ENCODE measurements around the gene ROBO2.

The ROBO2 gene

DNA sequence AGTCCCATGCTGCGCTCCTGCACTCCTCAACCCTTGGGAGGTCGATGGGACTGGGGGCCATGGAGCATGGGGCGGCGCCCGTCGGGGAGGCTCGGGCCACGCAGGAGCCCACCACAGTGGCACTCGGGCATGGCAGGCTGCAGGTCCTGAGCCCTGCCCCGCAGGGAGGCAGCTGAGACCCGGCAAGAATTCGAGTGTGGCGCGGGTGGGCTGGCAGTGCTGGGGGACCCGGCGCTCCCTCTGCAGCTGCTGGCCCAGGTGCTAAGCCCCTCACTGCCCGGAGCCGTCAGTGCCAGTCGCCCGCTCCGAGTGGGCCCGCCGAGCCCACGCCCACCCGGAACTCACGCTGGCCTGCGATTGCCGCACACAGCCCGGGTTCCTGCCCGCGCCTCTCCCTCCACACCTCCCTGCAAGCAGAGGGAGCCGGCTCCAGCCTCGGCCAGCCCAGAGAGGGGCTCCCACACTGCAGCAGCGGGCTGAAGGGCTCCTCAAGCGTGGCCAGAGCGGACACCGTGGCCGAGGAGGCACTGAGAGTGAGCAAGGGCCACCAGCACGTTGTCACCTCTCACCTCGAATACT is 200.3 kb downstream of the ROBO2 start:
- no peak overlapping the region for H3K4me3 ChIP-seq (ENCODE audit: low read depth, low read length)
- DNase-seq (ENCODE audit: low read depth): no peak

DNA sequence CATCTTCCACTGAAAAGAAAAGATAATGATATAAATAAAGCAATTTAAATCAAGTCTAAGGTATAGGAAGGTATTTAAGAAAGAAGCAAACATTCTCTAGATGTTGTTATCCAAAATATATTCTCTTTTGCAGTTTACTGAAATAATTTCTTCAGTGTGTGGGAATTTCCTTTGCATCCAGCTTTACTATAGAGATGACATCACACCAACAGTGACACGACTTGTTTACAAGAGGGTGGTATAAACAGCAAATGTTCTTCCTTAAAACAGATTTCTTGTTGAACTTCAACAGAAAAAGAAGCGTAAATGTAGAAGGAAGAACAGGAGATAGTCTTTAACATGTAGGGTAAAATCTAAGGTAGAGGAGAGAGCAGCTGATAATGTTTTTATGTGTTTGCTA is 202.5 kb downstream of the ROBO2 start:
- no peak for DNase-seq (ENCODE audit: low read depth)
- H3K4me3 ChIP-seq (ENCODE audit: low read depth, low read length): no peak overlapping the region

DNA sequence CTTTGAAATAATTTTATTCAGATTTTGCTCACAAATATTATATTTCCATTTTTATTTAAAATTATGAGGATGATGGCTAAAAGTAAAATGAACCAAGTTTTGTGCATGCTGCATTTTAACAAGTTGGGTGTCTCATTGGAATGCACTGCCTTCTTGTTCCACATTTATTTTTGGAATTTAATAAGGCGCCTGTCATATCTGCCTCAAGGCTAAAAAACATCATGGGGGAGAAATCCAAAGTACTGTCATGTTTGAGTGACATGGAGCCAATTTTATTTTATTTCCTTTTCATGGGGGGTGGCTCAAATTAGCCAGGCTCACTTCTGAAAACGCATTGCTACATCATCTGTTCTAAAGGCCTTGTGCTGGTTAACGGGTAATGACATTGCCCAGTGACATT is 205.1 kb downstream of the ROBO2 start:
- no peak for DNase-seq (ENCODE audit: low read depth)
- H3K4me3 ChIP-seq (ENCODE audit: low read depth, low read length): no peak overlapping the region

DNA sequence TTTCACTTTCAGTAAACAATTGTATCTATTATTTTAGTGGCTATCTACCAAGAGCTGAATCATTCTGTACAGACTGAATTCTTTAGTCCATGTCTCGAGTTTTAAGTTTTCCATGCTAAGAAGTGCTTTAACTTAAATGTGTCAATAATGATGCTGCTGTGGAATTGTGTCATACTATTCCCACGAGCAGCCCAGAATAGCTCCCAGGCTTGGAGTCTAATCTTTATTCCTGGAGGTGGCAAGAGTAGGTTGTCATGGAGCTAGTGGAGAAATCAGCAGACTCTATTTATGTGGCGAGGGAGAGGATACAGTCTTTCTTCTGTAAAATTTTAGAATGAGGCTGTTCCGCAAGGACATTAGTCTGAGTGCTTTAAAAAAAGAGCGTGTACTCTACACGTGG is 207.2 kb downstream of the ROBO2 start:
- H3K4me3 ChIP-seq (ENCODE audit: low read depth, low read length): no peak overlapping the region
- no peak for DNase-seq (ENCODE audit: low read depth)

DNA sequence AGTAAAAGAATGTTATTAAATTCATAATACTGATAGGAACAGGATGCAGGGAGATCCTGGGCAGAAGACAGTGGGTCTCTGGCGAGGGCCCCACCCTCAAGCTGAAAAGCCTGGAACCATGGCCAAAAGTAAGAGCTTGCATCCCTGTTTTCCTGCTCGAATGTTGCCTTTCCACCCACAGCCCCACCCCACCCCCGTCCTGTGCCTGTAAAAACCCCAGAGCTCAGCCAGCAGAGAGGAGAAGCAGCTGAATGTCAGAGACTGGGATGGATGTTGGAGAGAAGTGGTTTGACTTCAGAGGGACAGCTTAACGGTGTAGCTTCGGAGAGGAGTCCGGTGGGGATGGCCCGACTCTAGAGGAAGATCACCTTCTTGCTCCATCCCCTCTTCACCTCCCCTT is 207.9 kb downstream of the ROBO2 start:
- no peak for DNase-seq (ENCODE audit: low read depth)
- H3K4me3 ChIP-seq (ENCODE audit: low read depth, low read length): no peak overlapping the region

DNA sequence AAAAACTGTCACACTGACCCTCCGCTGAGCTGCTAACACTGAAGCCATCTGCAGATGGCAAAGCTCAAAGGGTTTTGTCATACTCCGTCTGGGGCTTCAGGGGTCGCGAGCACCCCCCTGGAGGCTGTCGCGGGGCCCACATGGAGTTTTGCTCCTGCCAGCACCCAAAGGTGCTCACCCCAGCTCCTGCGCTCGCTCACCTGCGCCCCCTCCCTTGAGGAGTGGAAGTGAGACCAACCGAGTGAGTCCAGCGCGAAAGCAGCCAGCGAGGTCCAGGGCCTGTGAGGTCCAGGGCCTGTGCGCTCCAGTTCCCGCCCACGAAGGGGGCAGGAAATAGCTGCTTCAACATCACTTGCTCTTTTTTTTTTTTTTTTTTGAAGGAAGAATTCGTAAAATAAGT is 208.5 kb downstream of the ROBO2 start:
- DNase-seq (ENCODE audit: low read depth): no peak
- H3K4me3 ChIP-seq (ENCODE audit: low read depth, low read length): no peak overlapping the region

DNA sequence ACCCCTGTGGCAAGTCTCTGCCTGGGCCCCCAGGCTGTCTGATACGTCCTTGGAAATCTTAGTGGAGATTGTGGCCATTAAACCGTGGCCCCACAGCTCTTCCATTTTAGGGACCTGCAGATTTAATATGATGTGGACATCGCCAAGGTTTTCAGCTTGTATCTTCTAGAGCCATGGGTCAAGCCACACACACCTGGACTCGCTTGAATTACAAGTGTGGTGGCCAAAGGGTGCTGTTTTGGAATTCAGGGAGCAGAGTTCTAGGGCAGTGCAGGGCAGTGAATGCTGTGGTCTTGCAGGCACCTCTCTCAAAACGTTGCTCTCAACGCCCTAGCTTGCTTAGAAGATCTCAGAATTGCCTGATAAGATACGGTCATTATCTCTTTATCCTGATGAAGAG is 211.2 kb downstream of the ROBO2 start:
- DNase-seq (ENCODE audit: low read depth): no peak
- no peak overlapping the region for H3K4me3 ChIP-seq (ENCODE audit: low read depth, low read length)

DNA sequence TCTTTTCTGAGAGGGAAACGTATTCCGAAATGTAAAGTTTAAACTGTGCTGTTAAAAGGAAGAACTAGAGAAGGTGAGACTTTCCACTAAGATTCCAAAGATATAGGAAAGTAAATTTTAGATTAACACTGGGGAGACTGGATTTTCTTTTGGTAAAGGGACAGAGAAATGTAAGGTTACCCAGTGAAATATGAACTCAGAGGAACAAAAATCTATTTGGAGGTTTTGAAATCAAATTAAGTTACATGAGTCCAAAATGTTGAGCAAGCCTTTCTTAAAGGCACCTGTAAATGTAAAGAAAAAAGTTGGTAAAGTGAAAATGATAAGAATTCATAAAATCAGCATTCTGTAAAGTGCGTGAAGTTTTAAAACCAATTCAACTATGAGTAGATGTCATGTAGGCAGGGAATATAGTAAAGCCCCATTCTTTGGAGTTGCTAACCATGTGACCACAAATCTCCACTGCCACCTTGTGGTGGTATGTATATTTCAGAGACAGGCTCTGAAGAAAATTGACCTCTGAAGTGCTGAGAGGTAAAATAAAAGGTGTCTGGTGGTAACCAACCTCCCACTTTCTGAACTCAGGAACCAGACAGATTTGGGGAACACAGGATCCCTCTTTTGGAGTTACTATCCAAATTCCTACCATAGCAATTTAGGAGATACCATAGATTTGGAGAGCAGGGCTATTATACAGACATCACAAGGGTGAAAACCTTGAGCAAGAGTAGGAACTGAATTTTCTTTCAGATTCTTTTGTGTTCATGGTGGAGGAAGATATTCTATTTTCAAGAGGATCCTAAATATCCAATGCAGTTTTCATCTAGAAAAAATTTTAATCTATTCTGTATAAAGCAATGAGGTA is 215.3 kb downstream of the ROBO2 start:
- no peak overlapping the region for H3K4me3 ChIP-seq (ENCODE audit: low read depth, low read length)
- DNase-seq (ENCODE audit: low read depth): peak; percentile 16

DNA sequence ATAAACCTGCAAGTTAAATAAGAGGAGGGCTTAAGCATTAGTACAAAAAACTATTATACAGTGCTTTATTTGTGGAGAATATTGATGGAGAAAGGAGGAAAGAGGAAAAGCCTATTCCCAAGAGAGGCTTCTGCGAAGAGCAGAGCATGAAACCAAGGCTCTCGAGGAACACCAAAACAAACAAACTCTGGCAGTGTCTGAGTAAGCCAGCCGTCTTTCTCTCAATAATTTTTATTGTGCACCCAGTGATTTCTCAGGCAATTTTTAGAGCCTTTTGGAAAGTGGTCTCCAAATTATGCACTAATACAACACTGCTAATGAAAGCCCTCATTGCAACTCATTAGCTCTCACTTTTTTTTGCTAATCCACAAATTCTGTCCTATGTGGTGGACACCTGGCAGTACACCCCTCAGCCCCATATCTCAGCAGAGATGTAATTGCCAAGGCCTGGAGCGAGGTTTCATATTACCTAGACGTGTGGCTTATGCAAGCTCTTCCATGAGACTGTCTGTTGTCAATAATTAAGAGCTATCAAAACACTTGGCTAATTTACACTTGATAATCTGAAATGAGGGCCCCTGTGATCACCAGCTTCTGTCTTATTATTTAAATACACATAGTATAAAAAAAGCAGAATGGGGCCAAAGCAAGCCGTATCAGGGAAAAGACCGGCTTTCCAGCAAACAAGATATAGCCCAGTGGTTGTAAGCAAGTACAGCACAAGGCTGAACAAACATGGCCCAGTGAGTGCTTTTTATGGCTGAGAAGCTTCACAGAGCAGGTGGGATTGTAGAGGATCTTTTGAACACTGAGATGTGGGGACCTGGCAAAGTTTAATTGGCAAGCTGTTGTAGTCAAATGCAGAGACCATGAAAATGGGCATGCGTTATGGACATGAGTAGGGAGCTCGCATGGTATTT is 216.9 kb downstream of the ROBO2 start:
- no peak for DNase-seq (ENCODE audit: low read depth)
- no peak overlapping the region for H3K4me3 ChIP-seq (ENCODE audit: low read depth, low read length)

DNA sequence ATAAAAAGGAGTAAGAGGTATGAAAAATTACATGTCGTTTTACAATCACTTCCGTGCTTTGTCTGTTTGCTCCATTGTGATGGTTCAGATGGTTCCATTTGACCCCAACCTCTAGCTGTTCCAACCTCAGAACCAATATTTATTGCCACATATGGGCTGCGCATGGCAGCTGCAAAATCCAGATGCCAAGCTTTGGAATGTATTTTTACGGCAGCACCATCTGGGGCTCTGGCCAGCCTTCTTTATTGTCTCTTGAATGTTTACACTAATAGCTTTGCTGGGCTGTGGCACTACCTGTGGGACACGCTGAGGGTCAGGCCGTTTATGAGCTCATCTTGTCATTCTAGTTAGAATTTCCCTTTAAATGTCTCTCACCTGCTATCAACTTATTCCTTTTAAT is 219.8 kb downstream of the ROBO2 start:
- DNase-seq (ENCODE audit: low read depth): no peak
- H3K4me3 ChIP-seq (ENCODE audit: low read depth, low read length): no peak overlapping the region

DNA sequence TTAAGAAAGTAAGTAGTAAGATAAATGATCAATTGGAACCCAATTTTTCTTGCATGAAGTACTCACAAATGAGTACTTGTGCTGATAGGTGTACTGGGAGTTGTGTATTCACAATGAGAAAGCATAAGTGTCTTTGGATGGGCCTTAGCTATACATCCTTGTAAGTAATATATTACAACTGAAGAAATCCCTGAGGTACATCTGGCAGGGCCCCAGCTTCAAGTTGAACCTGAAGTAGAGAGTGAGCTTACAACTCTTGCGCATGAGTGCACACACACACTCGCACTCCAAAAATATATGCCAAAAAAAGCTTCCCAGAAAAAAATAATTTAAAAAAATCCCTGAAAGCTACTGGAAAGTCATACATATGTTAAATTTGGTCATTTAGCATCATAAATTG is 222.5 kb downstream of the ROBO2 start:
- no peak for DNase-seq (ENCODE audit: low read depth)
- no peak overlapping the region for H3K4me3 ChIP-seq (ENCODE audit: low read depth, low read length)

DNA sequence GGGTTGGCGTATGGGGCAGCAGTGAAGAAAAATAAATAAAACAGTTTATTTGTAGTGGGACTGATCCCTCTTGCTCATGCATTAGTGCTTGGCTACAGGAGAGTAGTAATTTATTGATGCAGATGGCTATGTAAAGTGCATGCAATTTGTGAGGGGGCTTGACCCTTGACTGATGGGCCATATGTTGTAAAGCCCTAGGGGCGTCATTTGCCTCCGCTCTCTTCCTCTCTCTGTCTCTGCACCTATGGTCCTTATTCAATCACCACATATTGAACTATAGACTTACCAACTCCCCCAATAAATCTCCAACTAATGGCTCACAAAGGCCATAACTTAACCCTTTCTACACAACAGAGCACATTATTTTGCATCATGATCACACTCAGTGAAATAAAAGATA is 227.7 kb downstream of the ROBO2 start:
- no peak for DNase-seq (ENCODE audit: low read depth)
- H3K4me3 ChIP-seq (ENCODE audit: low read depth, low read length): no peak overlapping the region

DNA sequence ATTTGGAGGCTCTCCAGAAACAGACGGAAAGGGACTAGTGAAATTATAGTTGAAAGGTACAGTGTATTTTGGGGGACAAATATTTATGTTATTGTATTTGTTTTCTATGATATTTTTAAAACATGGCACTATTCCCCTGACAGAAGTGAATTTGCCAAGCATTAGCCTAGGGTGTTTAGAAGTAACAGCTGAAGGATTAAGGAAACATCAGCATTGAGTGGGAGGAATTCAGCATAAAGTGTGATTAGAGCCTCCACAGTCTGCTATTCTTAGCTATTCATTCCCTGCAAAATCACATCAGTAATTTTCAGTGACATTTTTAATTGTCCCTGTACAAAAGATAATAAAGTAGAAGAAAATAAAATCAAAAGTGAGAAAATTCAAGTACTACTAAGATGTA is 231.4 kb downstream of the ROBO2 start:
- no peak overlapping the region for H3K4me3 ChIP-seq (ENCODE audit: low read depth, low read length)
- no peak for DNase-seq (ENCODE audit: low read depth)

DNA sequence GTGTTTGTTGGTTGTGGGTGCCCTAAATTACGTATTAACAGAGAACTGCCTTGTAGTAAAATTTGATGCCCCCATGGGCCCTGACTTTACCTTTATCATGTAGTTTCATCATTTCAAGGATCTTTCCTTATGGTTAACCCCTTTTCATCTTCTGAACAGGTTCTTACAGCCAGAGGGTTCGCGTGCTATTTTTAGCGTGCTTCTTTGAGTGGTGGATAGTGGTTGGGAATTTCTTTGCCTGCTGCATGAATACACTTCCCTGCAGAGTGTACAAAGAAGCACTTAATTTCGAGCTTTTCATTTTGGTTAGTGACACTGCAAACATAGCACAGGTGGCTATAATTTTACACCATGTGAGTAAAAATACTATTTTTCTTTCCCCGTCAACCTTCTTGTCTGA is 231.8 kb downstream of the ROBO2 start:
- H3K4me3 ChIP-seq (ENCODE audit: low read depth, low read length): no peak overlapping the region
- DNase-seq (ENCODE audit: low read depth): no peak

DNA sequence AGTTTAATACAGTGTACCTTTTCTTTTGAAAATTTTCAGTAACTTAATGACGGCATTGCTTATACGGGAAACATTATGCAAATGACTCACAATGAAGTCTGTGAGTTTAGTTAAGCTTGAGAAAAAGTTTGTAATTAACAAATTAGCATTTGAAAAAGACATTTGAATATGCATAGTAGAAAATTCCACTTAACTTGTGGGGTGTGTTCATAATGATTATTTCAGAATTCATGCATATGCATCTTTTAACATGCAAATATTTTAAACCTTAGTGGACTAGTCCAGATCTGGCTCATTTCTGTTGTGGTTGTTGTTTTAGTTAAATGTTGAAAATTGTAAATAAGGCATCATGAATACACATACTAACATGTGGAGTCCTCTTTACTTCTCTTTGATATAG is 239.4 kb downstream of the ROBO2 start:
- no peak overlapping the region for H3K4me3 ChIP-seq (ENCODE audit: low read depth, low read length)
- no peak for DNase-seq (ENCODE audit: low read depth)

DNA sequence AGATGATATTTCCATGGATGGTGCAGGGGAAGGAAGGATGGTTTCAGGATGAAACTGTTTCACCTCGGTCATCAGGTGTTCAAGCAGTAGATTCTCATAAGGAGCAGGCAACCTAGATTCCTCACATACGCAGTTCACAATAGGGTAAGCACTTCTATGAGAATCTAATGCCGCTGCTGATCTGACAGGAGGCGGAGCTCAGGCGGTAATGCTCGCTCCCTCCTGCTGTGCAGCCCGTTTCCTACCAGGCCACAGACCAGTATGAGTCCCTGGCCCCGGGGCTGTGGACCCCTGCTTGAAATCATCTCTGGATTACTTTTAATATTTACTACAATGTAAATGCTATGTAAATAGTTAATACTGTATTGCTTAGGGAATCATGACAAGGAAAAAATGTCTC is 241.8 kb downstream of the ROBO2 start:
- DNase-seq (ENCODE audit: low read depth): no peak
- H3K4me3 ChIP-seq (ENCODE audit: low read depth, low read length): no peak overlapping the region

DNA sequence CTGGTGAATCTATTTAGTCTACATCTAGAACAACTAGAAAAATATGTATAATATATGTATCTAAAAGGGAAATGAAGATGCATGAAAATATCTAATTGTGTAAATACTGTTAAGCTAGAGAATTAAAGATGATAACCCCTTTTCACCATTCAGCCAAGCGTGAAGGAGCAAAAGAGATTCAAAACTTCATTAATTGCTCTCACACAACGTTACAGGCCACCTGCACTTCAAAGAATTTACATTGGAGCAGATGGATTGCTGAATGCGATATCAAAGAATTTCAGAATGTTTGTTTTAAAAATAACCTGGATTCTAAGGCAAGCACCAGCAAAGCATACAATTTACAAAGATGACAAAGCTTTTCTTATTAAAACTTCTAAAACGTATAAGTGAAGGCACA is 243.2 kb downstream of the ROBO2 start:
- no peak overlapping the region for H3K4me3 ChIP-seq (ENCODE audit: low read depth, low read length)
- no peak for DNase-seq (ENCODE audit: low read depth)

DNA sequence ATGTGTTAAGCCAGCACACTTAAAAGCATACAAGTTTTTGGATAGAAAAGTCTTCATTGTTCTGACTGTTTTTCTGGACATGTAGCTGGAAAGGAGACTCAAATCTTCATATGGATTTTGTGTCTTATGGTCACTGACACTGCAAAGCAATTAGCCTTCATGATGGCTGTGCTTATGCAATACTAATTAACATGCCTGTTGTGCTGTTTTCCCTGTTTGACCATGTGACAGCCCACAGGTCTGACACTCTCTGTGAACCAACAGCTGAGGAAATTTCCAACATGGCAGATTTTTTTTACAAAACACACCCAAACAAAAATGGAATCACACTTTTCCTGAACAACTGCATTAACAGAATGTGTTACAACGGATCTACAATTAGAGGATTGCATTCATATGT is 248.4 kb downstream of the ROBO2 start:
- H3K4me3 ChIP-seq (ENCODE audit: low read depth, low read length): no peak overlapping the region
- no peak for DNase-seq (ENCODE audit: low read depth)

DNA sequence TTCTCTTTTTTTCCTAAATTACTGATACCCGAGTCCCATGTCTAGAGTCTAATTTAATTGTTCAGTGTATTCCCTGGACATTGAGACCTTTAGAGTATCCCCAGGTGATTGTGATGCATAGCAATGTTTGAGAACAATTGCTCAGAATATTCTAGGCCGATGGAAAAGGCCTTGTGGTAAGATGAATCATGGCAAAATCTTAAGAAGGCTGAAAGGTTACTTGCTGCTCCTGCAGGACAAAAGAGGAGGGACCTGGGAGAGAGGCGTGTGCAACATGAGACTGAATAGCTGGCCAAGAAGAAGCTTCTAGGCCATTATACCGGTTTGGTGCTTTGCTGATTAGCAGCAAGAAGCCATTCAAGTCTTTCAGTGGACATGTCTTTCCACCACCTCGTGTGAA is 256.6 kb downstream of the ROBO2 start:
- DNase-seq (ENCODE audit: low read depth): no peak
- no peak overlapping the region for H3K4me3 ChIP-seq (ENCODE audit: low read depth, low read length)

DNA sequence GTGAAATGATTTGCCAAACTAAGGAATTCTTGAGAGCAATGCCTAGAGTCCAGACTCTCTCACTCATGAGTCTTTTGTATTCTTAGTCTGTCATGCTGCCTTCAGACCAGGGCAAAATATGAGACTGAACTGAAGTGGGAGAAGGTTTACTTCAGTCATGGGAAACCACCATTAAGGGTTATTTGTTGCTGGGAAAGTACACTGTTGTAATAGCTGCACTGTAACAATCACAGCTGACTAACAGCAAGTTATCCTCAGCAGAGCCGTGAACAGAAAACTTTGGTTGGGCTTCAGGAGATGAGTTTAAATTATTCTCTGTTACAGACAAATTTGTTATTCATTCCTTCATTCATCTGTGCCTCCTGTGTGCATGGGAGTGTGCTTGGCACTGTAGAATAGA is 258.5 kb downstream of the ROBO2 start:
- no peak for DNase-seq (ENCODE audit: low read depth)

More for the DNA sequence above, 258.5 kb downstream of the ROBO2 start:
- no peak overlapping the region for H3K4me3 ChIP-seq (ENCODE audit: low read depth, low read length)

All from skeletal muscle cell (primary cell).